HG02970 (cell line): ENCODE measurements around the gene MYMK.

ENCODE experiments used
- ATAC-seq: cut with Tn5 transposase; IDR thresholded peaks from one replicate; pipeline ENCODE4 v1.9.1; 2021; ENCODE audit warnings: mild to moderate bottlenecking, moderate library complexity, moderate number of reproducible peaks; ENCODE audit not compliant: unreplicated experiment, low FRiP score

Gene MYMK

DNA sequence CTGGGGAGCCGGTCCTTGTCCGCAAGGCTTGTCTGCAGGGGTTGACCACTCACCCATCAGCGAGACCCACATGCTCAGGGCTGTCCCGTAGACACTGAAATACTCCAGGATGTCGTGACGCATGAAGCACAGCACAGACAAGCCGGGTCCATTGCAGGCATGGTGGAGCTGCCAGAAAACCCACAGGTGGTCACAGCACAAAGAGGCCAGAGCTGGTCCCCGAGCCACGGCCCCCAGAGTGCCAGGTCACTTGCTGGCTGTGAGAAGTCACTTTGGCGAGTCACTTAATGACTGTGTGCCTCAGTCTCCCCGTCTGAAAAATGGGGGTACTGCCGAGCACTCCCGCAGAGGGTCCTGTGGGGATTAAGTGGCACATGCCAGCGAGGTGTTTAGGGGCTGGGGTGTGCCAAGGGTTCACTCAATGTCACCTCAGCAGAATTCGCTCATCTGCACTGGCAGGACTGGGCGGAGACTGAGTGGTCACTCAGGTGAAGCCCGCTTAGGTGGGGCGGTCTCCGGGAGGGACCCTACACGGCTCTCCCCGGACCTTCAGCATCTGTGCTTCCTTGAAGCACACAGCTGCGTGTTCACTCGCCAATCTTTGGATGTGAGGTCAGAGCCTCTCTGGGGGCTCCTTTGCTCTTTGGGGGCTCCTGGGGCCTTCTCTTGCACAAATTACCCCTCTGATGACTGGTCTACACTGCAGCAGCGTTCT is 4.5 kb downstream of the MYMK start:
- no peak for ATAC-seq

DNA sequence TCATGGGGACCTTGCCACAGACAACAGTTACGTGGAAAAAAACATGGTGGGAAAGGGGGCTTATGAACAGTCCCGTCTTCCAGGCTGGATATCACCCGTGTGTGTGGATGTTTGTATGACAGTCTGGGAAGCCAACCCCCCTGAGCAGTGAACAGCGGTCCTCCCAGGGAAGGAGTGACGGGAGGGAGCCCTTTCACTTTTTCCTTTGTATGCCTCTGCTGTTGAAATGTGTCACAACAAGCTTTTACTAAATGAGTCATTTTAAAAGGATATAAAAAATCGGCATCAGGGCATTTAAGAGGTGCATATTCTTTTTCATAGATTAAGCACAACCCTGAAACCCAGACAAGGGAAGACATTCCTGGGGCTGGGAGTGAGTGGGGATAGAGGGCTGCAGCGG is 5.1 kb downstream of the MYMK start:
- ATAC-seq = no peak

DNA sequence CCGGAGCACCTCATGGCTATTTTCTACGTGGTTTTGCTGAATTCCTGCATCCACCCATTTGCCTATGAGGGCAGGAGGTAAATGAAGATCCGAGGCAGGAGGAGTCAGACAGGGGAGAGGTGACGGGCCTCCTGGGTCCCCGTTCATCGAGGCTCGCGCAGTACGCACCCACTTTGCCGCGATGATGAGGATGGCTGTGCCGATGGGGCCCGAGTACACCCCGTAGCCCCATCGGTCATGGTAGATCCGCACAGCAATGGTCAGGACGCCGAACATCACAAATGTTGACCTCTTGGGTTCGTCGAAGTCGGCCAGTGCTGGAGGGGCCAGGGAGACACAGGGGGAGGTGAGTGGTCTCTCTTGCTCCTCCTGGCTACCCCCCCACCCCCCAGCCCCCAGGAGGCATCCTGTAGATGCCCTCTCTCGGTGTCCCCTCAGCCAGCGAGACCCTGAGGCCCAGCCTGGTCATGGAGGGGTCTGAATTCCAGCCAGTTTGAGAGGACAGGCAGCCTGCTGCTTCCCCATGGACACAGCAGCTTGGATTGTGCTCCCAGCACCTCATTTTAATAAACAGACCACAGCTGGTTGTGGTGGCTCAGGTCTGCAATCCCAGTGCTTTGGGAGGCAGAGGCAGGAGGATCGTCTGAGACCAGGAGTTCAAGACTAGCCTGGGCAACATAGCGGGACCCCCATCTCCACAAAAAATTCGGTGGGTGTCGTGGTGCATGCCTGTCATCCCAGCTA is 5.9 kb downstream of the MYMK start:
- no peak for ATAC-seq

DNA sequence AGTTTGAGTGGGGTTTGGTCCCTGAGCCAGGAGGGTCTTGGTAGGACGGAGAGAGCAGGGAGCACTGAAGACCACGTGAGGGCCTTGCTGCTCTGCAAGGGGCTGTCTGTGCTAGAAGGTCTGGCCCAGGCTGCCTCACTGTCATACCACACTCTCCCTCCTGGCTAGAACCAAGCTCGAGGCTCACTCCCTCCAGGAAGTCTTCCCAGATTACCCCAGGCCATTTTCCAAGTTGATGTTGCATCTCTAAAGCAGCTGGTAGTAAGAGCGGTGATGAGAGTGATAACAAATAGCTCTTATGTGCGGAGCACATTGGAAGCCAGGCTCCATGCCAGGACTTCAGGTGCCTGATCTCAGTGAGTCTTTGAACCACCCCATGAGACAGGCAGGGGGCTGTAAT is 6.6 kb downstream of the MYMK start:
- ATAC-seq = no peak

DNA sequence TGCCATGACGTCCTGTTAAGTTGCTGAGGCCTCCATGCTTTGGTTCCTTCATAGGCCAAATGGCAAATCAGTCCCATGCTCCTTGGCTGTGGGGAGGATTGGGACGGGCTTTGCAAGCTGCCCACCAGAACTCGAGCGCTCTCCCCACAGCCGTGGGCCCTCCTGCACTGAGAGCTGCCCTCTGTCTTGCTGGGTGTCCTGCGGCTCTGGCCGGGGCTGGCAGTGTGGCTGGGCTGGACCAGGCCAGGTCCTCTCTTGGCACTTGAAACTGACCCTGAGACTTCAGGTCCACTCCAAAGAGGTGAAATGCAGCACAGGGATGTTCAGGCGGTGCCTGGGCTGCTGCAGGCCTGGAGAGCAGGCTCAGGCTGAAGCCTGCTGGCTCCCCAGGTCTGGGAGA is 7.0 kb downstream of the MYMK start:
- no peak for ATAC-seq

DNA sequence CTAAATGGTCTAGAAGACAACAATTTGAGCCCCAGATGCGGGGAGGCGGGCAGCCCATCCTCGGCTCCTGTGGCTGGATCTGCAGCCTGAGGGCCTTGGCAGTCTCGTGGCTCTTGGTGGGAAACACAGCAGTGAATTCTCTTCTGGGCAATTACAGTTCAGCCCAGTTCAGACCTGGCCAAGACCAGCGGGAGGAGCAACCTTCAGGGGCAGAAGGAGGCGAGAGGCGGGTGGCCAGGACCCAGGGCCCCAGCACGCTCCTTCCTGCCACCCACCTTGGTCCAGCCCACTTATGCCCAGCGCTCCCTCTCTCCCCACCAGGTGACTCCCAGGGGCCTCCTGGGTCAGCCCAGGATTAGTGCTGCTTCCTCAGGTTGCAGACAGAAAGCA is 7.8 kb downstream of the MYMK start:
- ATAC-seq = no peak

DNA sequence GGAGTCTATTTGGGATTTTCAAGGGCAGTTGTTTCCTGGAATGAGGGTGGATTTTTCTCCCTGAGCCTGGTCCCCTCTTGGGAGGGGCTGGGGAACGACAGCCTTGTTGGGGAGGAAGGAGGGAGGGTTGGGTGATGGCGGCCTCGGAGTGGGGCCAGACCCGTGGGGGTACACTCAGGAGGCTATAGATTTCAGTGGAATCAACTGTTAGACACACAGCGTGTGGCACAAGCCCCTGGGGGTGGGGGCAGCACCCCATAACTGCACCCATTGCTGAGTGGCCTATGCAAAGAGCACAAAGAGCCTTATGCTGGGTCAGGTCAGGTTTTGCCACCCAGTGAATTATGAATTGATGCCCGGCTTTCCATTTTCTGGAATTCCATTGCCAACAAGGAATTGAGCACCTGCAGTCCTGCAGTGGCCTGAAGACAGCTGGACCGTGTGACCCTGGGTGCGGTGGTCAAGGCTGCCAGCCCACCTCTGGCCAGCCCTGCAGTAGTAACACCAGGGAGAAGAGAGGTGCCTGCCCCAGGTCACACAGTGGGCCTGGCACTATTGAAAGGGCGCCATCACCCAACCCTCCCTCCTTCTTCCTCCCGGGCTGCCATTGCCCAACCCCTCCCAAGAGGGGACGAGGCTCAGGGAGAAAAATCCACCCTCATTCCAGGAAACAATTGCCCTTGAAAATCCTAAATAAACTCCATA is 8.4 kb downstream of the MYMK start:
- ATAC-seq = no peak

DNA sequence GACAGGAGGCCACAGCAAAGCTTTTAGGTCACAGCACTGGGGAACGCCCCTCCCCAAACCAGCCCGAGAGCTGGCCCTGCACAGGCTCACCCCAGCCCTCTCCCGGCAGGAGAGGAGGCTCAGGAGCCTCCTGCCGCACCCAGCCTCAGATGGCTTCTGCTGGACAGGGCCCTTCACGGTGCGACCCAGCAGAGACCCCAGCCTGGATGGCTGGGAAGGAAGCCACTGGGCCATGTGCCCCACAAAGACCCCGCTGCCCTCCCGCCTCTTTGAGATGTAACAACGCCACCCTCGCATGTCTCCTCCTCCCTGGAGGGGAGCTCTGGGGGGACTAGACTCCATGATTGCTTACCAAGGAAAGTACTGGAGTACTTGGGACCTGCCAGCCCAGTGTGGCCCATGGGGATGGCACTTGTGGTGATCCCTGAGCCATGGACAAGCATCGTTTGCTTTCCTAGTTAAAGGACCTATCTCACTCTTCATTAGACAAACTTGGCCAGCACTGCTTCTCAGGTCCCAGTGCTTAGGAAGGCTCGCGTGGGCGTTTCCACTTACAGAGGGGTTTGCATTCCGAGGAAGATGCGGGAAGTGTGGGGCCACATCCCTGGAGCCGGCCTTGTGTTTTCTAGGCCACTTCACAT is 9.0 kb downstream of the MYMK start:
- ATAC-seq = no peak

DNA sequence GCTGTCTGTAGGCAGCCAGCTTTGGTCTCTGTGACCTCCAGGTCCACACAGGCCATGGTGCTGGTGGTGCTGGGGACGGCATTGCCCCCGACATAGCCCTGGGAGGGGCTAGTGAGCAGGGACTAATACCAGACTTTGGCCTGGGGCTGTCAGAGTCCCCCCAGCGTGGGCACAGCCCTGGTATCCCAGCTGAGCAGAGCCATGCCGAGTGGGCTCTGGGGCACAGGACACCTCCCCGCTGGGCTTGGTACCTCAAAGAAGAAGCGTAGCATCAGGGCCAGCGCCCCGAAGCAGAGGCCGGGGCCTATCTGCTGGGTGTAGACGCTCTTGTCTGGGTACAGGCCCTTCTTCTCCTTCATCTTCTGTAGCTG is 9.5 kb downstream of the MYMK start:
- no peak for ATAC-seq

DNA sequence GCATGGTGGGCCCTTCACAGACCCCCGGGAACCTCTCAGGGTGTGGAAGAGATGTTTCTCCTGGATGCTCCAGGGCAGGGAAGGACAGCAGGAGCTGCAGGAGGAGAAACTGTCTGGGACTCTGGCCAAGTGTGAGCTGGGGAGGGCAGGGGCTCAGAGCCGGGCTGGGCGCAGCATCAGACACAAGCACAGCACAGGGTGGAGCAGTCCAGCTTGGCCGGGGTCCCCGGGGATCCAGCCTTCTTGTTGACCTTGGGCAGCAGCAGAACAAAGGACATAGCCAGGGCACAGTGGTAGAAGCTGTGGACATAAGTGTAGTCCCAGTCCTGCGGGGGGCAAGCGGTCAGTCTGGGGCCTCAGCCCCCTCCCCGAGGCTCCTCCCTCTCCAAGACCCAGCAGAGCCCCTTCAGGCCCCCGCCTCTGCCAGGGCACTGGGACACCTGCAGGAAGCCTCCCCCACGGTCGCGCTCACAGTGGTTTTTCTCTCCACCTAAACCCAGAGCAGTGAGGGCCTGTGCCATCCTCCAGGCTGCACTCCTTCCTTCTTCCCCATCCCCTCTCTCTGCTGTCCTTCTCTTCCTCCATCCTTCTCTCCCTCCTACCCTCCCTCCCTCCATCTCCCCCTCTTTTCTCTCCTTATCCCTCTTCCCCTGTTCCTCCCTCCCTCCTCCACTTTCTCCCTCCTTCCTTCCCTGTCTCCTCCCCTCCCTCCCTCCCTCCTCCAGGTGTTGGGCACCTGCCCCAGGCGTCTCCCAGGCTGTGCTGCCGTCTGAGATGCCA is 10.1 kb downstream of the MYMK start:
- no peak for ATAC-seq

DNA sequence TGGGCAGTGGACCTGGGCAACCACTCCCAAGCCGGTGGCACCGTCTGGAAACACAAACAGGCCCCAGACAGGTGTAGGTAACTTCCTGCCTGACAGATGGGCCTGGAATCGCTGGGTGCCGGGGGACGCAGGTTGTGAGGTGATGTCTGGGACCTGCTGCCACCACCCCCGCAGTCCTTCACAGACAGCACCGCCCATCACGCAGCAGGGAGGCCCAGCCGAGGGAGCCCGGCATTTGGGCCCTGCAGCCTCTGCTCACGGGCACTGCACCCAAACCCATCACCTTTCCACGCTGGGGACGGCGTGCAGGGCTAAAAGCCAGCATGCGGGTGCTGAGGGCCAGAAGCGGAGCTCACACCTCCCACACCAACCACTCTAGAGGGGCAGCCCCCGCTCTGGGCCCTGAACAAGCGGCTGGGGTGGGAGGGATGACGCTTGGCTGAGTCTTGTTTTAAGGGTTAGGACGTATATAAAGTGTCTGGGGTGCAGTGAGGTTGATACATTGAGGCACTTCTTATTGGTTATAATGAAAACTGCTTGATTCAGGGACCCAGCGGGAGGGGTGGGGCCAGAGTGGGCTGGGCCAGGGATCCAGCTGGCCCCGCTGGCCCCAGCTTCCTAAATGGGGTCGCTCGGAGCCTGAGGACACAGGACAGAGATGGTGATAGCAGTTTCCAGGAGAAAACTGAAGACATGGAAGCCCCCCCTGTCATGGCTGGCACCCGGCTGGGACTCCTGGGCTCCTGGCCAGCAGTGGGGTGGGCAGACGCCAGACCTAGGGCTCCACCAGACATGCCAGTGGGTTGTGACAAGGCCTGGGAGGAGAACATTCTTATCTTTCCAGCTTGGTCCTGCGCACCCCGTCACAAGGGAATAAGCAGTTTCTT is 11.3 kb downstream of the MYMK start:
- ATAC-seq = no peak

DNA sequence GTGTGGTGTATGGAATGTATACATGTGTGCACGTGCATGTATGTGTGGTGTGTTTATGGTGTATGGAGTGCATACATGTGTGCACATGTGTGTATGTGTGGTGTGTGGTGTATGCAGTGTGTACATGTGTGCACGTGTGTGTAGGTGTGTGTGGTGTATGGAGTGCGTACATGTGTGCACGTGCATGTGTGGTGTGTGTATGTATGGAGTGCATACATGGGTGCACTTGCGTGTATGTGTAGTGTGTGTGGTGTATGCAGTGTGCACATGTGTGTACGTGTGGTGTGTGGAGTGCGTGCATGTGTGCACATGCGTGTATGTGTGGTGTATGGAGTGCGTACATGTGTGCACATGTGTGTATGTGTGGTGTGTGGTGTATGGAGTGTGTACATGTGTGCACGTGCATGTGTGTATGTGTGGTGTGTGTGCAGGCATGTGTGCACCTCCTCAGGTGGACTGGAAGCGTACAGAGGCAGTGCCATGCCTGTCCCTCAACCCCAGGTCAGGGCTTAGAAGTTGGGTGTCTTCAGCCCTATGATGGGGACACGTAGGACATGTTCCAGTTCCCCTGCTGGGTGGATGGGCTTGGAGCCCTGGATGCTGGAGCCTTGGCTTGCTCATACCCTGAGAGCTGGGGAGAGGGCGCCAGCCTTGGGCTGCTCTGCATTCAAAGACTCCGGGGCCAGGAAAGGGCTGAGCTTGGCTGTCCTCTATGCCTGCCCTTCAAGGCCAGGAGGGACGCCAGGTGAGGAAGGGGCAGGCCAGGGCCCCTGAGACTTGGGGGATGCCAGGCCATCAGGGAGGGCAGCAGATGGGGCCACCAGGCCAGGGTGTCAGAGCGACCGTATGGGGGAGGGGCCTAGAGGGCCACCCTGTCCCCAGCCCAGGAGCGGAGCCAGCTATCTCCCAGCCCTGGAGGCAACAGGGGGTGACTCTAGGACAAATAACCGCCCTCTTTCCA is 12.2 kb downstream of the MYMK start:
- ATAC-seq = no peak

DNA sequence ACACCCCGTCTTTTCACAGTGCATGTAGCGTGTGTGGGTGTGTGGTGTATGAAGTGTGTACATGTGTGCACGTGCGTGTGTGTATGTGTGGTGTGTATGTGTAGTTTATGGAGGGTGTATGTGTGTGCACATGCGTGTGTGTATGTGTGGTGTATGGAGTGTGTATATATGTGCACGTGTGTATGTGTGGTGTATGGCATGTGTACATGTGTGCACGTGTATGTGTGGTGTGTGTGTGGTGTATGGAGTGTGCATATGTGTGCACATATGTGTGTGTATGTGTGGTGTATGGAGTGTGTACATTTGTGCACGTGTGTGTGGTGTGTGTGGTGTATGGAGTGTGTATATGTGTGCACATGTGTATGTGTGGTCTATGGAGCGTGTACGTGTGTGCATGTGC is 13.2 kb downstream of the MYMK start:
- no peak for ATAC-seq

DNA sequence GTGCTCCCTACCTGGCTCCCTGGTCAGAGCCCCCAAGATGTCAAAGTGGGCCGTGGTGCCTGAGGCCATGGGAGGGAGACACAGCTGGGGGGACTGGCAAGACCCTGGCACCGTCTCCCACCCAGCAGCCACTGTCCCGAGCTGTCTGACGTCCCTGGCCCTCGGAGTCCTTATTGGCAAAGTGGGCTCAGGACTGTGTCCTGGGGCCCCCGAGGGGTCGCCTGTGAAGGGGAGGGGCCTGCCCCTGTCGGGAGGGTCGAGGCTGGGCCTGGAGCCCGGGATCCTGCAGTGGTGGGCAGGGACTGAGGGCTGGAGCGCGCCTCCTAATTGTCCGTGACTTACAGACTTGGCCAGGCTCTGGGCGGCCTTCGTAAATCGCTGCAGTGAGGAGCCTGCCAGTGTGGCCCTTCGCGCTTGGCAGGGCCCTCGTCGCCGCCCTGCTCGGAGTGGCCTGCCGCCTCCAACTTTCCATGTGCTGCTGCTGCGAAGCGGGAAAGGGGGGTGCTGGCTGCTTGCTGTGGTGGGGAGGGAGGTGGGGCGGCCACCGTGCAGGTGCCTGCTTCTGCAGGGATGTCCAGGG is 13.7 kb downstream of the MYMK start:
- ATAC-seq = no peak

DNA sequence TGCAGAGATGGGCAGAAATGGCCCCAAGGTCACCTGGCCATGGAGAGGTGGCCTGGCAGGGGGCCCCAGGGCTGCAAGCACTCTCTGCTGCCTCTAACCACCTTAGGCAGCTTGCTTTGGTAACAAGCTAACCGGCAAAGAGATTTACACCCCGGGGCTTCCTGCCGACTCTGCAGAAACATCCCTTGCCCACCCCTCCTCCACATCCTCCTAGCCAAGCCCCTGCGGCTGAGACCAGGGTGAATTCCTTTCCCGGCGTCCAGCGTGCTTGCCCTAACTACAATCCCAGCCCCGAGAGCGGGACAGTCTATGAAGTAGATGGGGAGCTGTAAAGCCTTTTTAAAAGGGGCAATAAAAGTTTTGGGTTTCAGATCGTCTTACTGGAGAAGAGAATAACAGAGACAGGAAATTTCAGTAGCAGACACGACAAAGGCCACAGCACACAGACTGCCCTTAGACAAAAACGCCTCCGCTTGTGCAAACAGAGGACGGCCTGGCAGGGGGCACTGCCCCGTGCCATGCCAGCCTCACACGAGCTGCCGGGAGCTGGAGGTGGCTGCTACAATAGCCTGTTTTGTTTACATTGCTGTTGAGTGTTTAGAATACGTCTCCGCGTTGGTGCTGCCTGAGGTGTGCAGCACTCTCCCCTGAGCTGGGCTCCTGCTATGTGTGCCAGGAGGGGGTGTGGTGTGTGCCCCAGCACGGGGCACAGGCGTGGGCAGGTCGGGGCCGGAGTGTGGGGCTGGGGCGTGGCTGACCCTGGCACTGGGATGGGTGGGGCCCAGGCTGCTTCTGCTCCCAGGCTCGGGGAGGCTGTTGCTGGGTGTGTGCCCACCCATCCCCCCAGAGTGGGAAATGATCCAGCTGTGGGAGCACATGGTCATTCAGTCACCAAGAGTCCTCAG is 15.3 kb downstream of the MYMK start:
- no peak for ATAC-seq

DNA sequence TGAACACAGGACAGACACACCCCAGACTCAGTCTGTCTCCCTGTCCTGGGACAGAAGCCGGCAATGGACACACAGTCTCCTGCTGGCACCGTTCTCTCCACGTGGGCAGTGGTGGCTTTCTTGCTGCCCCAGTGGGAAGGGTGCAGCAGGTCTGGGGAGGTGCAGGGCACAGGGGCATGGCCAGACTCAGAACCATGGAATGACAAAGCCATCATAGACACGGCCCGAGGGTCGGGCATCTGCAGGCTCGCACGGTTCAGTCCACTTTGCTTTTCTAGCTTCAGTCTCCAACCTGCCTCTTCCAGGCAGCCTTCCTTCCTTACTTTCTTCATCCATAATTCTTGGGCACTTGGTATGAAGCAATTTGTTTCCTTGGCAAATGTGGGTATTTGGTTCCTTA is 16.7 kb downstream of the MYMK start:
- no peak for ATAC-seq
